Activated CD4-positive, alpha-beta T cell treated with anti-CD3 and anti-CD28 coated beads, Interleukin-2, amount 50 U/mL, for 1 hour (primary cell): ENCODE results near the gene C1QTNF7.

Source experiments
- DNase-seq: peaks from one replicate; pipeline ENCODE4 v3.0.0-alpha.2; 2020

The C1QTNF7 gene

DNA sequence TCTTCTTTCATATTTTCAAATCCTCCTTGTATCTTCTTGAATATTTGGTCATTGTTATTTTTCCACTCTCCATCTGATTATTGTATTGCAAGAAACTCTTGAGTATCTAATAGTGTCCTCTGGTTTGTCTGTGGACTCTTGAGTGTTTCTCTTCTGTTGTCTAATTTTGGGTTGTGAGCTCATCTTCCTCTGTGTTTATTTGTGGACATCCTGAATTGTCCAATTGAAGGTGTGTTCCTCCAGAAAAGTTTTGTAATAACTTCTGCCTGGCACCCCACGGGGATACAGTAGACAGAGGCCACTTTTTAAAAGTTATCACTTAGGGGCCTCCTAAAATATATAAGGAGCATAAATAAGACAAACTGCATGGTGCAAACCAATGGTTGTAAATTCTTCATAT lies 38.8 kb downstream of the C1QTNF7 start:
- no peak for DNase-seq

DNA sequence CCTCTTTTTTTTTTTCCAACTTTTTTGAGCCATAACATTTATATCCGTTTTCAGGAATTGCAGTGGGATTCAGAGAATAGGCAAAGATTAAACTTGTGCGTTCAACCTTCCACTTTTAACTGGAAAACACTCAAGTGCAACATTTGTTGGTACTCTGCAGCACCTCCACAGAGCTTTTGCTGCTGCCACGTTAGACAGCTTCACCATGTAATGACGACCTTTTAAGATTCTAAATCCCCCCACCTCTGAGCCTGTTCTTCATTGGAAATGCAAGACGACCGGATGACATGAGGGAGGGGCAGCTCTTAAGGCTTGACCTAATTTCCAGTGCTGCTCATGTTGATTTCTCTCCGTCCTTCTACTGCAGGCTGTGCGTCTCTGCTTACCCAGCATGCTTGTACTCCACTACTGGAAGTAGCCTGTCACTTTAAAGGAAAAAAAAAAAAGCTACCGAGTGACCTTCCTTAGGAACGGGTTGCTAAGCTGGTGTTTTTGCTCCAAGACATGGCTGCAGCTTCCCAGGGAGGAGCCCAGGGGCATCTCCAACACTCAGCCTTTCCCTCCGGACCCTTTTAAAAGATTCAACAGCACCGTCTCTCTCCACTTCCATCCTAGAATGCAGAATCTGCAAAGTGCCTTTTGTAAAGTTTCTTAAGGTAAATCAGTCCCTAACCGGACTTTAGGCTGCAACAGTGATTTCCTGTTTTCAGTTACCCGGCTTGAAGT lies 41.7 kb downstream of the C1QTNF7 start, which contains the start of gene CC2D2A:
Gene CC2D2A, plus strand, starts transcription at position 481 of the 726 bp plus-strand sequence. CDS start 6,051 bp downstream, outside the sequence.
- DNase-seq, result no peak

DNA sequence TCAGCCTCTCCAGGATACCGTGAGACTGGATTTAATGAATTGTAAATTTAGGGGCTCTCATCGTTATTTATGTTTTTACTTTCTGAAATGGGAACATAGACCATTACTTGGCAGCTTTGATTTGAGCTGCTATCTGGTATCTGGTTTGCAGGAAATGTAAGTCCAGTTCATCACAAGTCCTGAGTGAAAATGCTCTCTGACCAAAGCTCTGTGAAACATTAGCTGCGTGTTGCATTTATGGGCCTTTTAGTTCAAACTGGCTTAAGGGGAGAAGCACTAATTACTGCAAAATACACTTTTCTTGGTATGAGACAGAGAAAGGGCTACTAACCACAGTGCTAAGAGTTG lies 42.3 kb downstream of the C1QTNF7 start:
- DNase-seq, result no peak

DNA sequence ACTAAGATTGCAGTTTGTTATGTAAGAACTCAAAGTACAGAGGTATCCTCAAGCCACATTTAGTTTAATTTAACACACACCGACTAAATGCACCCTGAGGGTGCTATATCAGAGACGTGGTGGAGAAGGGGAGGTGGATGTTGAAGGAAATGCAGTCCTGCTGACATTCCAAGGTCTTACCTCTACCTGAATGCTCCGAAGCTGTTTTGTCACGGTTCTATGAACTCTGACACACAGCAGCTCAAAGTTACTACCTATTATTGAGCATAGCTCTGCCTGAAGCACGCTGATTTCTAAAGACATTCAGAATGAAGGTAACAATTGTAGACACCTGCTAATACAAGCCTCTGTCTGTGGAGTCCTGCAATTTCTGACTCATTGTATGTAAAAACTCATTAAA lies 48.6 kb downstream of the C1QTNF7 start:
- DNase-seq, result no peak

DNA sequence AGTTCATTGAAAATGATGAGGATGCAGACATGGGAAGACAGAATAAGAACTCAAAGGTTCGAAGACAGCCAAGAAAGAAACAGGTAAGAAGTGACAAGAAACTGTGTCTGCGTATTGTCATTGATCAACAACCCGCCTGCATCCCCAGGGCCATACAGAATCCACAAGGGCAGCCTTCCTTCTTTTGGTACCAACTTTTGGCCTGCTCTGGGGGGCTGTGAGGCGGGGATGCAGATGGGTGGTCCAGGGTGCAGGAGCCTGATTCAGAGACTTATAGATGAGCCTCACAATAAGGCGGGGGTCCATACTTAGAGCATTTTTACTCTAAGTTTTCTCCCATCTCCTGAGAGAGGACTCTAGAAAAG lies 50.9 kb downstream of the C1QTNF7 start:
- no peak for DNase-seq

DNA sequence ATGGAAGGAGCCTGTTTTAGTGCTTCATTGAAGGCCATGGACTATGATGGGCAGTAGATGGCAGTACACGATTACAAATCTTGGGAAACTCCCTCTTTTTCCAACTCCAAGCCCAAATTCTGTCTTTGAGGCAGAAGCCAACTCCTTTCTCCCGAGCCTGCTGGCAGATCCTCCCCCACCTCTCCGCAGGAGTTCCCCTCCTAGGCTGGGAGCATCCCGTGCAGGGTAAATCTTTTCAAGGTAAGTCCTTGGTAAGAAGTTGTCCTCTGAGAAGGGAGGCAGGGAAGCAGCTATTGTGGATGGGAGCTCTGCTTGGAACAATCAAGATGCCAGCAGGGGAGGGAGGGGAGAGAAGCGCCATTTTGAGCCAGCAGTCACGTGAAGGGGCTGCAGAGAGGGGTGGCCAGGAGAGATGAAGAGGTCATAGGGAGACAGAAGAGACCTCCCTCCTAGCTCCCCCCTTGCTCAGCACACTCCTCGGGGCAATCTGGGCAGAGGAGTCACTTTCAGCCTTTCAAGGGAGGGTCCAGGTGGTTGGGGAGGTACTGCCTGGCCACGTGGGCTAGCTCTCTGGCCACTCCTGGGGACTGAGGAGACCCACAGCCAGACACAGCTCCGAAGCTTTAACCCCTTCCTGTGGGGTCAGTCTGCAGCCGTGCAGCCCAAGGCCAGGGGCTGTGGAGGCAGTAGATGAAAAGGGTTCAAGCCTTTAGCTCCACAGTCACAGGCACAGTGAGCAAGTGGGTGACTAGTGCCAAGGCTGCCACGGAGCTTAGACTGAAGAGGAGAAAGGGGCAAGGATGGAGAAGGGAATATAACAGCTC lies 51.5 kb downstream of the C1QTNF7 start:
- DNase-seq, result no peak

DNA sequence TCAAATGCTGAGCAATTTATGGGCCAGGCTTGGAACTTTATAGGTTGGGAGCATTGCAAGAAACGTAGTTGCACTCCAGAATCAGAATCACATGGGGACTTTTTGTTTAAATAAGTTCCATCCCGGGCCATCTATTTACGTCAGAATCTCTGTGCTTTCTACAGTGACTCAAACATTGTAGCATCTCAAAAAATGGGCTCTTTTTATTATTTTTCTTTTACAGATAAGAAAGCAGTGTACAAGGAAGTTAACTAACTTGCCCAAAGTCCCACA lies 52.0 kb downstream of the C1QTNF7 start:
- no peak for DNase-seq

DNA sequence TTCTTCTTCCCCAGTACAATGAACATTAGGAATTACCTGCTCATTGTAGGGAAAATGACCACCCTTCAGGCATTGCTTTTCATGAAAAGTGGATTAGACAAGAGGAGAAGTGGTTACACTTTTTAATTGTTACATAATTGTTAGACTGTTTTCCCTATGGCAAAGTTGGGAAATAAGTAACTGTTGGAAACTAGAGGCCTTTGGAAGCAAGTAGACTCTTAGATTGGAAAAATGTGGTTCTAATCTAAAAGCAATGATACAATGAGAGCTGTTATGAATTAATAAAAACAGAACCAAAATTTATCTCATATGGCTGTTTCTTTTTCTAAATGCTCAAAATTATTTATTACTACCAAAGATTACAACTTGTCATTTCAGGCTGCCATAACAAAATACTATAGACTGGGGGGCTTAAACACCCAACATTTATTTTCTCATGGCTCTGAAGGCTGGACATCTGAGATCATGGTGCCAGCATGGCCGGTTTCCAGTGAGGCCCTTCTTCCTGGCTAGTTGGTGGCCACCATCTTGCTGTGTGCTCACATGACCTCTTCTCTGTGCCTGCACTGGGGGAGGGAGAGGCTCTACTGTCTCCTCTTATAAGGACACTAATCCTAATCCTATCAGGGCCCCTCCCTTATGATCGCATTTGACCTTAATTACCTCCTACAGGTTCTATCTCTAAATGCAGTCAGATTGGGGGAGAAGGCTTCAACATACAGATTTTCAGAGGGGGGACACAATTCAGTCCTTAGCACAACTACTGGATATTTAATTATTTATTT lies 54.3 kb downstream of the C1QTNF7 start:
- DNase-seq, result no peak

DNA sequence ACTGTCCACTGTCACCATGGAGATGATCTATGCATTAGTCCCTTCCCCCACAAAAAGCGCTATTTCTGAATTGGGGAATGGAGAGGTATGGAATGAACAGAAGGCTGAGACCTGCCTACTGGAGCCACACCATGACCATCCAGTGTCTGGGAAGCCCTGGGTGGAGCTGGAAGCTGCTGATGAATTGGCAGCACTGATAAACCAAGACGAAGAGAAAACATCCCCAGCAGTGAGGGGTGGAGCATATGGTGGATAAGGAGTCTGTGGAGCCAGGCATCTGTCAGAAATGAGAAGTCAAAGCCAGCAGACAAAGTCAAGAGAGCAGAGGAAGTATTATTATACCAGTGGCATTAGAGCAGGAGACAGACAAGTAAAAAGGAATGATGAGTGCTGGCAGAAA lies 55.0 kb downstream of the C1QTNF7 start:
- no peak for DNase-seq

DNA sequence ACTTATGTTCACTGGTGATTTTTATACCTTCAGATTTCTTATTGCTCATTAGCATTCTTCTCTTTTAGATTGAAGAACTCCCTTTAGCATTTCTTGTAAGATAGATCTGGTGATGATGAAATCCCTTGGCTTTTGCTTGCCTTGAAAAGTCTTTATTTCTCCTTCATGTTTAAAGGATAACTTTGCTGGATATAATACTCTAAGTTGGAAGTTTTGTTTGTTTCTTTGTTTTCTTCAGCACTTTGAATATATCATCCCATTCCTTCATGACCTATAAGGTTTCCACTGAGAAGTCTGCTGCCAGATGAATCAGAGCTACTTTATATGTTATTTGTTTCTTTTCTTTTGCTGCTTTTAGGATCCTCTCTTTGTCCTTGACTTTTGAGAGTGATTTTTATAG lies 60.3 kb downstream of the C1QTNF7 start:
- no peak for DNase-seq

DNA sequence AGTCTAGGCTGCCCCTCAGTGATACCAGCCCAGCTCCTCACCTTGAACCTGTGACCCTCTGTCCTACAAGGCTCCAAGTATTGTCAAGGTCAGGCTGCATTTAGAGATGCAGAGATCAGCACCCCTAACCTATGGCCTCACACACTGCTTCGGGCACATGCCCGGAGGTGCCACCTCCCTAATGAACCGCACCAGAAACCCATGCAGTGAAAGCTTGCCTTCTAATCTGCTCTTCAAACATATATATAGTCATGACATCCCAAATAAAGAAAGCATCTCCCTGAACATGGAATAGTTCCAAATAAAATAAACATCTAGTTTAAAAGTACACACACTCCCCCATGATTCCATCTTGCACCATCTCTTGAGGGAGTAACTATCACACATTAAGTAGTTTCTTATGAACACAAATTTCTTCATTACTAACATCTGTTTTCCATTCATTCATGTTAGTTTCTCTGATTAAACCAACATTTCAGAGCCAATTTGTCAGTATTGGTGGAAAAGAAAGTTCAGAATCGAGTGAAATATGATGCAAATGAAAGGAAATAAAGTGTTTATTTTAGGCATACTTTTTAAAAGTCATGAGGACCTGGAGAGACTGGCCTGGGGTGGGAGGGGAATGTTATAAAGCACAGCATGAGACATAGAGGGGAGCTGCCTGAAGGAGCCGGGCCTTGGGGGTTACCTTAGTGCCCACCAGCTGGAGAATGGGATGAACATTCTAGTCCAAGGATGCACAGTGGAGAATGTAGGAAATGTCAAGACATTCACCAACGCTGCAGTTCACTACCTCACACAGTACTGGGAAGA lies 61.0 kb downstream of the C1QTNF7 start:
- DNase-seq, result no peak

DNA sequence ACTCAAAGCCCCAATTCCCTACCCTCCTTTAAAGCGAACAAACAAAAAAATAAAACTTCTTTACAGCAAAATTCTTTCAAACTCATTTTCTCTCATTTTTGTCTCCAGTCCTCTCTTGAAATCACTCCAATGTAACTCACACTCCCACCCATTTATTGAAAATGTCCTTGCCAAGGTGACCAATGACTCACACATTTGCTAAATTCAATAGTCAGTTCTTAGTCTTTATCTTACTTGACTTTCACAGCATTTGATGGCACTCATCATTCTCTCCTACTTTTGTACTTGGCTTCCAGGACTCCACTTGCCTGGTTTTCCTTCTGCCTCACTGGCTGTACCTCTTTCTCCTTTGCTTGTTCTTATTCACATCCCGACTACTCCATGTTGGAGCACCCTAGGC lies 61.7 kb downstream of the C1QTNF7 start:
- DNase-seq, result no peak

DNA sequence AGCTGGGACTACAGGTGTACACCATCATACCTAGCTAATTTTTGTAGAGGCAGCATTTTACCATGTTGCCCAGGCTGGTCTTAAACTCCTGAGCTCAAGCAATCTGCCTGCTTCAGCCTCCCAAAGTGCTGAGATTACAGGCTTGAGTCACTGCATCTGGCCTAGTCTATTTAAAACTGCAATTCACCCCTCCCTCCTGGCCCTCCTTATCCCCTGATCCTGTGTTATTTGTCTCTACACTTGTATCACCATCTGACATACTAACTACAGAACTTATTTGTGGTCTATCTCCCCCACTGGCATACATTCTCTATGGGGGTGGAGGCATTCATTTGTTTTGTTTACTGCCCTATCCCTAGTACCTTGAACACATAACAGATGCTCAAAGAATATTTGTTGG lies 65.6 kb downstream of the C1QTNF7 start:
- DNase-seq, result no peak

DNA sequence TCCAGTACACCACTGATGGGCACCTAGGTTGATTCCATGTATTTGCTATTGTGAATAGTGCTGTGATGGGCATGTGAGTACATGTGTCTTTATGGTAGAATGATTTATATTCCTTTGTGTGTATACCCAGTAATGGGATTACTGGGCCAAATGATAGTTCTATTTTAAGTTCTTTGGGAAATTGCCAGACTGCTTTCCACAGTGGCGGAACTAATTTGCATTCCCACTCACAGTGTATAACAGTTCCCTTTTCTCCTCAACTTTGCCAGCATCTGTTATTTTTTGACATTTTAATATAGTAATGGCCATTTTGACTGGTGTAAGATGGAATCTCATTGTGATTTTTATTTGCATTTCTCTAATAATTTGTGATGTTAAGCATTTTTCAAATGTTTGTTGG lies 67.8 kb downstream of the C1QTNF7 start:
- DNase-seq, result no peak
